Neural cell (in vitro differentiated cells): ENCODE data around the gene SPINK2. TPM values are rescaled to one million over a fixed set of nuclear protein-coding genes. Genes with fewer than 3 reads are reported as not detected.

Source experiments
- H2AFZ ChIP-seq: fragments of 200-600, 300-800 bp; sonication (generic), shearing (Covaris generic); 2 replicates; pipeline ENCODE4 v1.6.0; 2014; ENCODE audit warnings: low read depth, mild to moderate bottlenecking, antibody characterized with exemption, low read length, moderate library complexity
- H3F3A ChIP-seq: fragments of 200-600 bp; shearing (Covaris generic); 2 replicates; pipeline ENCODE4 v1.6.1; 2016; ENCODE audit warnings: mild to moderate bottlenecking, moderate library complexity, mixed read lengths, antibody characterized with exemption, low read length; ENCODE audit not compliant: insufficient read depth, poor library complexity, severe bottlenecking
- H3K27ac ChIP-seq: fragments of 200-600, 300-800 bp; sonication (generic), shearing (Covaris generic); 2 replicates; pipeline ENCODE4 v1.5.1; 2014; ENCODE audit warnings: mild to moderate bottlenecking, low read length, moderate library complexity
- H3K27me3 ChIP-seq: fragments of 300-800, 200-600 bp; sonication (generic), shearing (Covaris generic); 2 replicates; pipeline ENCODE4 v1.6.0; 2014; ENCODE audit warnings: mild to moderate bottlenecking, low read depth, low read length, moderate library complexity; ENCODE audit not compliant: insufficient read depth
- H3K36me3 ChIP-seq: fragments of 300-800, 200-600 bp; sonication (generic), shearing (Covaris generic); 2 replicates; pipeline ENCODE4 v1.5.1; 2014; ENCODE audit warnings: mild to moderate bottlenecking, antibody characterized with exemption, low read length, moderate library complexity; ENCODE audit not compliant: insufficient read depth
- H3K4me2 ChIP-seq: fragments of 300-800, 200-600 bp; sonication (generic), shearing (Covaris generic); 2 replicates; pipeline ENCODE4 v1.6.0; 2014; ENCODE audit warnings: mild to moderate bottlenecking, low read length
- H3K4me3 ChIP-seq: fragments of 300-800, 200-600 bp; sonication (generic), shearing (Covaris generic); 2 replicates; pipeline ENCODE4 v1.5.1; 2014; ENCODE audit warnings: mild to moderate bottlenecking, low read length, moderate library complexity
- H3K79me2 ChIP-seq: fragments of 200-600 bp; shearing (Covaris generic); replicated peaks from 2 replicates; pipeline ENCODE4 v1.6.0; 2014; ENCODE audit warnings: mild to moderate bottlenecking, low read length, moderate library complexity; ENCODE audit not compliant: insufficient read depth
- H3K9ac ChIP-seq: fragments of 300-800, 200-600 bp; sonication (generic), shearing (Covaris generic); 2 replicates; pipeline ENCODE4 v1.6.1; 2016; ENCODE audit warnings: mild to moderate bottlenecking, low read length, mixed read lengths
- H3K9me2 ChIP-seq: fragments of 200-600 bp; shearing (Covaris generic); 2 replicates; pipeline ENCODE4 v1.6.1; 2016; ENCODE audit warnings: mild to moderate bottlenecking, low read length, mixed read lengths; ENCODE audit not compliant: insufficient read depth
- H3K9me3 ChIP-seq: fragments of 200-600, 300-800 bp; sonication (generic), shearing (Covaris generic); 2 replicates; pipeline ENCODE4 v1.6.1; 2016; ENCODE audit warnings: mild to moderate bottlenecking, mixed run types, low read length, moderate library complexity, mixed read lengths
- H4K20me1 ChIP-seq: fragments of 200-600 bp; shearing (Covaris generic); 2 replicates; pipeline ENCODE4 v1.6.1; 2016; ENCODE audit warnings: mild to moderate bottlenecking, mixed run types; ENCODE audit not compliant: insufficient read depth
- EP300 ChIP-seq: fragments of 450-650 bp; conservative IDR thresholded peaks from 2 replicates; pipeline ENCODE4 v1.6.1; 2014; ENCODE audit warnings: antibody characterized with exemption, mild to moderate bottlenecking, moderate library complexity; ENCODE audit not compliant: poor library complexity, severe bottlenecking
- EZH2 ChIP-seq: fragments of 200-600, 300-800 bp; shearing (Covaris generic), sonication (generic); IDR thresholded peaks from 2 replicates; pipeline ENCODE4 v1.6.1; 2014; ENCODE audit warnings: antibody characterized with exemption, low read length, borderline replicate concordance, mild to moderate bottlenecking; ENCODE audit not compliant: insufficient read depth, poor library complexity, severe bottlenecking
- MXI1 ChIP-seq: fragments of 450-650 bp; conservative IDR thresholded peaks from 2 replicates; pipeline ENCODE4 v1.6.1; 2014; ENCODE audit warnings: antibody characterized with exemption, mild to moderate bottlenecking; ENCODE audit not compliant: poor library complexity, severe bottlenecking
- POLR2AphosphoS5 ChIP-seq: IDR thresholded peaks from 2 replicates; pipeline ENCODE4 v1.6.1; 2012
- RAD21 ChIP-seq: fragments of 450-650 bp; conservative IDR thresholded peaks from 2 replicates; pipeline ENCODE4 v1.6.1; 2014; ENCODE audit warnings: antibody characterized with exemption, mild to moderate bottlenecking, moderate library complexity
- REST ChIP-seq: IDR thresholded peaks from 2 replicates; pipeline ENCODE4 v1.6.1; 2012; ENCODE audit warnings: borderline replicate concordance
- SMC3 ChIP-seq: fragments of 450-650 bp; conservative IDR thresholded peaks from 2 replicates; pipeline ENCODE4 v1.6.1; 2014; ENCODE audit warnings: antibody characterized with exemption, mild to moderate bottlenecking, moderate library complexity; ENCODE audit not compliant: poor library complexity
- TAF1 ChIP-seq: IDR thresholded peaks from 2 replicates; pipeline ENCODE4 v1.6.1; 2012; ENCODE audit warnings: low read depth
- polyA plus RNA-seq: library from polyadenylated mRNA; depleted of rRNA; stranded (reverse); fragments of >200 nt; gene quantifications from 2 replicates; pipeline ENCODE4 v1.2.3, GENCODE V29; 2014
- TF ChIP-seq, protein P1 (sequence below): fragments of 450-650 bp; IDR thresholded peaks from 2 replicates; pipeline ENCODE4 v1.5.1; 2014; ENCODE audit warnings: antibody characterized with exemption, mild to moderate bottlenecking, moderate library complexity; ENCODE audit not compliant: poor library complexity, severe bottlenecking

SPINK2 gene
- polyA plus RNA-seq, 1 donor from 2014 or later = 1.4 TPM

DNA sequence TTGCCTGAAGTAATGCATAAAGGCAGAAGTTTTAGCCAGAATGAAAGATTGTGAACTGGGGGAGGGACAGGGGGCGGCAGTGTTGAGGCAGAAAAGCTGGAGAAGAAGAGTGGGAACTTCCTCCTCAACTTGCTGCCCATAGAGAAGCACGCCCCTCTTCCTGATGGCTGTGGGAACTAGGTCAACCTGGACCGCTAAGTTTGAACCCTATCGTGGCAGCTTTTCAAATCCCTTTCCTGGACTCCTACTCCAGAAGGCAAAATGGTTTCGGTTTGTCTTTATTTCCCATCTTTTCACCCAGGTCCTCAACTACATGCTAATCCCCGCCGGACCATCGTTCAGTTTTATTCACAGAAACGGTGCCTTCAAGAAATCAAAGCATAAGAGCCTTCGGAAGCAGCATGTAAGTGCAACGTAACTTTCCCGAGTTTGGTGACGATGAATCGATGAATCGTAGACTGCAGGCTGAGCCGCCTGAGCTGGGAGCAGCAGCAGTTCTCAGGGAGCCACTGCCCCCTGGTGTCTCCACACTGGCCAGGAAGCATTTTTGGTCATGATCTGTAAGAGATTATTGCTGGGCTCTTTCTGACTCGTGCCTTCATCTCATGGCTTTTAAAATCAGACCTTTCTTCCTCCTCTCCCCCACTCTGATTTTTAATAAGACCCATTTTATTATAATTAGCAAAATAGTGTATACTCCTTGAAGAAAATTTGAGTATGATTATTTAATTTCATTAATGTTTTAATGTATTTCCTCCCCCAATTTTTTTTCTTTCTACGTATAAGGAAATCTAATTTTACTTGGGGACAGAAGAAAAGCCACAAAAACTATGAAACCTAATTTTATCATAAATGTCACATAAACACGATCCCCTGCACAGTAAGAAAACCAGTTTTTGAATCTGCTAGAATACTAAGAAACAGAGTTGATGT is 21.4 kb downstream of the SPINK2 start:
- H3K4me2 ChIP-seq = peak overlapping the region; percentile 25
- H3F3A ChIP-seq = no peaks in the 10 kb centered on the region
- H3K36me3 ChIP-seq = no peaks in the 10 kb centered on the region
- no peaks in the 10 kb centered on the region for H3K27me3 ChIP-seq
- H3K9ac ChIP-seq = no peak overlapping the region
- no peak overlapping the region for H3K27ac ChIP-seq
- no peaks in the 10 kb centered on the region for H4K20me1 ChIP-seq
- H3K4me3 ChIP-seq = peak overlapping the region; percentile 53
- H3K9me3 ChIP-seq = no peaks in the 10 kb centered on the region
- no peaks in the 10 kb centered on the region for H3K79me2 ChIP-seq
- no peak overlapping the region for H2AFZ ChIP-seq
- TF ChIP-seq TAF1 (no peak), RAD21 (peak; percentile 91), SMC3 (peak; percentile 88), EZH2 (no peak), EP300 (no peak), MXI1 (peak; percentile 52), REST (no peak), POLR2AphosphoS5 (no peak)
- TF ChIP-seq, protein P1, sequence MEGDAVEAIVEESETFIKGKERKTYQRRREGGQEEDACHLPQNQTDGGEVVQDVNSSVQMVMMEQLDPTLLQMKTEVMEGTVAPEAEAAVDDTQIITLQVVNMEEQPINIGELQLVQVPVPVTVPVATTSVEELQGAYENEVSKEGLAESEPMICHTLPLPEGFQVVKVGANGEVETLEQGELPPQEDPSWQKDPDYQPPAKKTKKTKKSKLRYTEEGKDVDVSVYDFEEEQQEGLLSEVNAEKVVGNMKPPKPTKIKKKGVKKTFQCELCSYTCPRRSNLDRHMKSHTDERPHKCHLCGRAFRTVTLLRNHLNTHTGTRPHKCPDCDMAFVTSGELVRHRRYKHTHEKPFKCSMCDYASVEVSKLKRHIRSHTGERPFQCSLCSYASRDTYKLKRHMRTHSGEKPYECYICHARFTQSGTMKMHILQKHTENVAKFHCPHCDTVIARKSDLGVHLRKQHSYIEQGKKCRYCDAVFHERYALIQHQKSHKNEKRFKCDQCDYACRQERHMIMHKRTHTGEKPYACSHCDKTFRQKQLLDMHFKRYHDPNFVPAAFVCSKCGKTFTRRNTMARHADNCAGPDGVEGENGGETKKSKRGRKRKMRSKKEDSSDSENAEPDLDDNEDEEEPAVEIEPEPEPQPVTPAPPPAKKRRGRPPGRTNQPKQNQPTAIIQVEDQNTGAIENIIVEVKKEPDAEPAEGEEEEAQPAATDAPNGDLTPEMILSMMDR = peak; percentile 88
- H3K9me2 ChIP-seq = no peaks in the 10 kb centered on the region

- Histone ChIP-seq H3K79me2 (no peaks in the 10 kb centered on the region), H3F3A (no peaks in the 10 kb centered on the region), H2AFZ (no peak overlapping the region), H4K20me1 (no peaks in the 10 kb centered on the region), H3K4me2 (no peak overlapping the region), H3K27ac (no peak overlapping the region), H3K9ac (no peak overlapping the region), H3K9me3 (no peaks in the 10 kb centered on the region), H3K27me3 (no peaks in the 10 kb centered on the region), H3K36me3 (no peaks in the 10 kb centered on the region), H3K9me2 (no peaks in the 10 kb centered on the region), H3K4me3 (no peak overlapping the region)
- TF ChIP-seq POLR2AphosphoS5 = no peak
- TF ChIP-seq, protein P1 = no peak
- no peak for TF ChIP-seq REST
- TF ChIP-seq EP300 = no peak
- no peak for TF ChIP-seq TAF1
- TF ChIP-seq RAD21 = no peak
- TF ChIP-seq MXI1 = no peak
- TF ChIP-seq EZH2 = no peak
- TF ChIP-seq SMC3 = no peak
These were observed 22.2 kb downstream of the SPINK2 start for GRCh38 chr4:56799161-56799759.
